Amniotic epithelial cell (primary cell): ENCODE data around the gene TNXB.

ENCODE experiments used
- DNase-seq: peaks from one replicate; pipeline ENCODE4 v3.0.0-alpha.2; 2010; ENCODE audit warnings: low read depth

TNXB gene

DNA sequence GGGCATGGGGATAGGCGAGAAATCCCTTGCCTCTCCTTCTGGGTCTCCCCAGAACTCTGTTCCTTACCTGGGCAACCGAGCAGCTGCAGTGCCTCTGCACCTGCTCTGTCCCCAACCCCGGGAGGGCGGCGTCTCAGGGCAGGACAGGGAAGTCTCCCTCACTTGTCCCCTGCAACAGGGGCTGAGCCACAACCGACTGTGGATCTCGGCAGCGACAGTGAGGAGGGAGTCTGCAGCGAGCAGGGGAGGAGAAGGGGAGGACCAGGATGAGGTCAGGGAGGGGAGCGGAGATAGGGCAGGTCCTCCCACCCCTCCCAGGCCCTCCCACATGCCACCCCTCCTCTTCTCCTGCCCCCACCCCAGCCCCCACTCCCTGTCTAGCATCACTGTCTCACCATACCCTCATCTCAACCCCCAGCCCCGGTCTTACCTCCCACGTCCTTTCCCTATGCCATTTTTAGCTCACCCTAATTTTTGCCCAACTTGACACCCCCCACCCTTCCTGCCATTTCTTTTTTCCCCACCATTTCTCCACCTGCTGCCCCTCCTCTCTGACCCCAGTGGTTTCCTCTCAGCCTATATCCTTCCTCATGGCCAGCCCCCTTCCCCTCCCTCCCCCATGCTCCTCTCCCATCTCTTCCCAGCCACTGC lies at the start of gene TNXB:
TSS of gene TNXB (minus strand) at position 225 of the 651 bp plus-strand sequence. CDS start 11,140 bp downstream, outside the sequence.
- no peak for DNase-seq

DNA sequence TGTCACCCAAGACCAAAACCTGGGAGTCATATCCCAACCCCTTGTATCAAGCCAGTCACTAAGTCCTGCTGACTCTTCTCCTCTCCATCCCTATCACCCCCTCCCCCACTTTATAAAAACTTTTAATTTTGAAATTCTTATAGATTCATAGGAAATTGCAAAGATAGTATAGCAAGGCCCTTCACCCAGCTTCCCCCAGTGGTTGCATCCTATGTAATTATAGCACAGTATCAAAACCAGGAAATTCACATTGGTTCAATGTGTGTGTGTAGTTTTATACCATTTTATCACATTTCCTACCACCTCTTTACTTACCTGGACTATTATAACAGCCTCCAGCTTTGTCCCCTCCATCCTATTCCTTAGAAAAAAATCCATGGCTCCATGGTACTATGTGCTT lies 48.9 kb upstream of the TNXB start:
- DNase-seq = no peak

DNA sequence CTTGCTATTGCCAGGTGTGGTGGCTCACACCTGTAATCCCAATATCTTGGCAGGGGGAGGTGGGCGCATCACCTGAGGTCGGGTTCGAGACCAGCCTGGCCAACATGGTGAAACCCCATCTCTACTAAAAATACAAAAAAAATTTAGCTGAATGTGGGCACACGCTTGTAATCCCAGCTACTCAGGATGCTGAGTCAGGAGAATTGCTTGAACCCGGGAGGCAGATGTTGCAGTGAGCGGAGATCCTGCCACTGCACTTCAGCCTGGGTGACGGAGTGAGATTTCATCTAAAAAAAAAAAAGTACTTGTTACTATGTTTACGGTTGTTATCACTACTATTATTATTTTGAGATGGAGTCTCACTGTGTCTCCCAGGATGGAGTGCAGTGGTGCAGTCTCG lies 47.8 kb upstream of the TNXB start:
- DNase-seq = no peak

- DNase-seq = peak; percentile 54
Measured at GRCh38 chr6:32154514-32155161, 45.5 kb upstream of the TNXB start.

DNA sequence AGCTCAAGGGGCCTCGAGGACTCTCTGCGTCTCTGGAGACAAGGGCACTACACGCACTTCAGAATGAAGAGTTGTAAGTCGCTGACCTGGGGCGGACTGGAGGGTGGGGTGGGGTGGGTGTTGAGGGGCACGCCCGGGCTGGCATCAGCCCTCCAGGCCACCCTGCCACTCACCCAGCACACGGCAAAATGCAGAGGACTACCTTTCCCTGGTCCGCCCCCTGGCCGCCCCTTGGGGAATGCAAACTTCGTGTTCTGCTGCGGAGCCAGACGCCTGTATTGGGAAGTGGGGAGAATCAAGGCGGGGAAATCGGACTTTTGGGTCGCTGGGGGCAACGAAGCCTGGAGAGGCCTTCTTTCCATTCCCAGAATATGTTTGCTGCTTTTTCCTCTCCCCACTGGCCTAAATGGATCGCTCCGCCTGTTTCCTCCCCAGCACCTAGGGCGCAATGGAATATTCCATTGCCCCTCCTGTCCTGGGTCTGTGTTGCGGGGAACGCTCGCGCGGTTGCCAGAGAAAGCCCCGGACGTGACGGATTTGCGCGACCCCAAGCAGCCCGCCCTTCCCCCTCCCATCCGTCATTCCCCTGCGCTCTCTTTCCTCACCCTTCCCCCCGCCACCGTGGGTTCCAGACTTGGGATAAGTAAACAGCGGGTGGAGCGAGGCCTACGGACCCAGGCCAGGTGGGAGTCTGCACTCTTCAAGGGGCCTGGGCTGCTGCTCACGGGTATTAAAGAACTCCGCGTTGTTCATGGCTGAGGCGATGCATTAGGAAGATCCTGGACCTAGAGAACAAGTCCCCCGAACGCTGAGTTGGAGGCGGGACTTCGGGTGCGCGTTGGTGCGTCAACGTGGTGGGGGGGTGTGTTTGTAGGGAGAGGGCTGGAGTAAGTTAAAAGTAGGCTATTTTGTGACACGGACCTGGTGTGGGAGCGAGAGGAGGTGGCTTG lies 44.7 kb upstream of the TNXB start, which contains the start of gene PPT2:
TSS of gene PPT2 (plus strand) at position 578 of the 950 bp plus-strand sequence. CDS start 454 bp downstream, outside the sequence.
- peak; percentile 92 for DNase-seq

GRCh38 chr6:32152769-32153563 lies 43.8 kb upstream of the TNXB start:
- DNase-seq = peak; percentile 21

GRCh38 chr6:32151863-32152768 lies 43.0 kb upstream of the TNXB start, which contains the start of gene PRRT1:
PRRT1 (minus strand) TSS chr6:32151939; CDS start chr6:32151827, 112 bp downstream.
- no peak for DNase-seq

- no peak for DNase-seq
Measured at GRCh38 chr6:32151181-32151862, 42.2 kb upstream of the TNXB start.

- DNase-seq = no peak
Measured at GRCh38 chr6:32149932-32150870, 41.1 kb upstream of the TNXB start.

- DNase-seq = no peak
Measured at GRCh38 chr6:32149092-32149755, 40.1 kb upstream of the TNXB start.

DNA sequence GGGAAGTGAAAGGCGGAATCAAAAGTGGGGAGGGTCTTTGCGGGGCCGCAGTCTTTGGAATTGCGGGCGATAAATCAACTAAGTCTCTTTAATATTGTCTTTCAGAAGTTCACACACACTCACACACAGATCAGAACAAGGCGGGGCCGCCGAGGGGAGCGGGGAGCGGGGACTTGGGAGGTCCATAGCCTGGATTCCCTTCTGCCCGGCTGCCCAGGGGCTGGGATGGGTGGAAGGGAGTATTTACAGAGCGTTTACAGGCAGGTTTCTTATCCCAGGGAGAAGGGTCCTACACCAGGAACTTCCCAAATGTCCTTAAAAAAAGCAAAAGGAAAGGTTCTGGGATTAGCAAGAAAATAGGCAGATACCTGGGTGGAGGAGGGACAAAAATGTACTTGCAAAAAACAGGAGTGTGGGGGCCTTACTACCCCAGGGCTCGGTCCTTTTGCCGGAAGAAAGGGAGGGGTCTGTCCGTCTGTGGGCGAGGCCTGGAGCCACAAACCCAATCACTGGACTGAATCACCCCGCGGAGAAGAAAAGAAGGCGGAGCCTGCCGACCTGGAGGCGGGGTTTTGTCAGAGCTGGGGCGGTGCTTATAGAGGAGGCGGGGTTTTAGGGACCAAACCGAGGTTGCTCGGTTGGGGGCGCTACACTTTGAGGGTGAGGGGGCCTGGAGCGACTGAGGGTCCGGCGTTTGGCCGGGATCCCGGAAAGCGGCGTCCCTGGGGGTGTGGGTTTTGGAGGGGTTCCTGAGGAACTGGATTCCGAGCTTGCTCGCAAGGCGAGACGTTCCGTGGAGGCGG lies 39.4 kb upstream of the TNXB start:
- DNase-seq = peak; percentile 44

GRCh38 chr6:32147401-32148132 lies 38.4 kb upstream of the TNXB start:
- DNase-seq = no peak

GRCh38 chr6:32146687-32147086 lies 37.5 kb upstream of the TNXB start:
- no peak for DNase-seq

DNA sequence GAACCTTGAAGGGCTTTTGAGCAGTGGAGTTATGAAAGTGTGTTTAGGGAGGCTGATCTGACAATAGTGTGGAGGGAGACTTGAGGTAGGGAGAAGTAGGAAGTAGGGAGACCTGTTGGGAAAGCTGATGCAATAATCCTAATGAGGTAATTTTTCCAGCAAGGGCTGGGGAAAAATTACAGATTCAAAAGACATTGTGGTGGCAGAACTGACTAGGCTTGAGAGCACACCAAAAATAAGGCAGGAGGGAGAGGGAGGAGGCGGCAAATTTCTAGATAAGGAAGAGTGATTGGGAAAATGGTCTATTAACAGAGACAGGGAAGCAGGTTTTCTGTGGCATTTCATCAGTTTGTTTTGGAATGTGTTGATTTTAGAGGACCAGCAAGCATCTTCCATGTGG lies 37.1 kb upstream of the TNXB start:
- peak; percentile 28 for DNase-seq

DNA sequence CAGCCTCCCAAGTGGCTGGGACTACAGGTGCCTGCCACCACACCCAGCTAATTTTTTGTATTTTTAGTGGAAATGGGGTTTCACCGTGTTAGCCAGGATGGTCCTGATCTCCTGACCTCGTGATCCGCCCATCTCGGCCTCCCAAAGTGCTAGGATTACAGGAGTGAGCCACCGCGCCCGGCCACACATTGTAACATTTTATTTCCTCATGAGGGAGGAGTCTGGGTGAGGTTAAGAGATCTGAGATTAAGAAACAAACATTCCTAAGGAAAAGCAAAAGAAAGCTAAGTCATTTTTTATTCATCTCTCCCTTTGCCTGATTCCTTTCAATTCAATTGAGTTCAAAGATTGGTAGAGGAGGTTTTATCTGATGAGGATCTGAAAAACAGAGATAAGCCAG lies 35.1 kb upstream of the TNXB start:
- DNase-seq = peak; percentile 39

- DNase-seq = peak; percentile 16
Measured at GRCh38 chr6:32140420-32141046, 31.4 kb upstream of the TNXB start.
